GM18507 (cell line): ENCODE results near the gene OR52H1.
"Not testable (repeated sequence)": the region's sequence is repeated elsewhere in the genome, so short reads cannot be mapped to it uniquely, and the experiment has no call there.

Experiments used
- DNase-seq: peaks from one replicate; pipeline ENCODE4 v3.0.0; 2011; ENCODE audit warnings: low read depth; ENCODE audit not compliant: insufficient read length; ENCODE audit errors: extremely low spot score
- FAIRE-seq: peaks from 2 replicates; lab custom pipeline; 2011; peaks lifted over from hg19 to GRCh38; lab: Jason Lieb, UNC

OR52H1 gene

GRCh38 chr11:5548440-5548839, at the start of gene OR52H1:
Gene OR52H1 (minus strand): TSS chr11:5548540. CDS start chr11:5545505, 3,035 bp downstream.
- no peak for FAIRE-seq
- DNase-seq, result no peak

- FAIRE-seq (no peak), DNase-seq (no peak)
Observed at GRCh38 chr11:5597953-5598352, 49.6 kb upstream of the OR52H1 start.

- FAIRE-seq, result no peak
- no peak for DNase-seq
Observed at GRCh38 chr11:5596607-5597201, 48.4 kb upstream of the OR52H1 start, which contains the start of gene TRIM6. Gene TRIM6 (plus strand): TSS chr11:5596637. CDS start chr11:5596898, 261 bp downstream.

GRCh38 chr11:5593146-5593545, 44.8 kb upstream of the OR52H1 start:
- DNase-seq (no peak), FAIRE-seq (no peak)

- DNase-seq, result no peak
- no peak for FAIRE-seq
Observed at GRCh38 chr11:5592615-5593014, 44.3 kb upstream of the OR52H1 start.

GRCh38 chr11:5591613-5592012, 43.3 kb upstream of the OR52H1 start:
- DNase-seq (no peak), FAIRE-seq (no peak)

GRCh38 chr11:5589906-5590305, 41.6 kb upstream of the OR52H1 start:
- not testable (repeated sequence) for DNase-seq, FAIRE-seq

GRCh38 chr11:5584458-5584857, 36.1 kb upstream of the OR52H1 start:
- FAIRE-seq, result not testable (repeated sequence)

GRCh38 chr11:5581014-5581413, 32.7 kb upstream of the OR52H1 start:
- no peak for FAIRE-seq
- no peak for DNase-seq

More at GRCh38 chr11:5584458-5584857, 36.1 kb upstream of the OR52H1 start:
- not testable (repeated sequence) for DNase-seq

- FAIRE-seq (no peak), DNase-seq (no peak)
Observed at GRCh38 chr11:5580577-5580976, 32.2 kb upstream of the OR52H1 start, which contains the start of gene OR52B6. Gene OR52B6 (plus strand): TSS chr11:5580877. CDS start chr11:5580877, 0 bp downstream.

GRCh38 chr11:5577101-5577500, 28.8 kb upstream of the OR52H1 start:
- DNase-seq (no peak), FAIRE-seq (no peak)

GRCh38 chr11:5575152-5575551, 26.8 kb upstream of the OR52H1 start:
- FAIRE-seq (no peak), DNase-seq (no peak)

GRCh38 chr11:5574654-5575053, 26.3 kb upstream of the OR52H1 start:
- DNase-seq (no peak), FAIRE-seq (no peak)

- no peak for FAIRE-seq
- DNase-seq, result no peak
Observed at GRCh38 chr11:5564259-5565019, 16.1 kb upstream of the OR52H1 start.

- DNase-seq (no peak), FAIRE-seq (no peak)
Observed at GRCh38 chr11:5557751-5558150, 9.4 kb upstream of the OR52H1 start.

- FAIRE-seq (no peak), DNase-seq (no peak)
Observed at GRCh38 chr11:5556596-5557188, 8.4 kb upstream of the OR52H1 start.

GRCh38 chr11:5553343-5553742, 5.0 kb upstream of the OR52H1 start:
- DNase-seq, result no peak
- FAIRE-seq, result no peak

GRCh38 chr11:5550440-5551095, 2.2 kb upstream of the OR52H1 start:
- DNase-seq, result no peak
- FAIRE-seq, result no peak

GRCh38 chr11:5547982-5548381, 358 bp downstream of the OR52H1 start:
- no peak for DNase-seq

GRCh38 chr11:5546457-5546856, 1.9 kb downstream of the OR52H1 start:
- DNase-seq (no peak), FAIRE-seq (no peak)

More at GRCh38 chr11:5547982-5548381, 358 bp downstream of the OR52H1 start:
- FAIRE-seq, result no peak
